HepG2 (cell line): ENCODE data around the gene CRLF2.

Experiments used
- AFF4 ChIP-seq: sonication (generic); formaldehyde crosslinking; IDR thresholded peaks from 2 replicates; pipeline ENCODE4 v1.4.0; 2020; ENCODE audit warnings: missing genetic modification reagents
- AHDC1 ChIP-seq: sonication (generic); formaldehyde crosslinking; IDR thresholded peaks from 2 replicates; pipeline ENCODE4 v1.5.1; 2020; ENCODE audit warnings: mild to moderate bottlenecking, missing genetic modification reagents, borderline replicate concordance
- CHD4 ChIP-seq: fragments of 200-600 bp; sonication (generic); IDR thresholded peaks from 2 replicates; pipeline ENCODE4 v1.7.0; 2017; ENCODE audit warnings: mild to moderate bottlenecking, low read length, borderline replicate concordance
- CTCF ChIP-seq: sonication (generic); formaldehyde crosslinking; IDR thresholded peaks from 2 replicates; pipeline ENCODE4 v1.5.0; 2020; ENCODE audit warnings: mild to moderate bottlenecking, missing genetic modification reagents, moderate library complexity
- GATA4 ChIP-seq: sonication (generic); IDR thresholded peaks from 2 replicates; pipeline ENCODE4 v1.6.1; 2016; ENCODE audit warnings: antibody characterized with exemption, low read depth, borderline replicate concordance
- NFYB ChIP-seq: sonication (generic); formaldehyde crosslinking; IDR thresholded peaks from 2 replicates; pipeline ENCODE4 v1.4.0; 2020; ENCODE audit warnings: missing genetic modification reagents
- PATZ1 ChIP-seq: sonication (generic); formaldehyde crosslinking; IDR thresholded peaks from 2 replicates; pipeline ENCODE4 v1.4.0; 2020; ENCODE audit warnings: missing genetic modification reagents
- PBX2 ChIP-seq: IDR thresholded peaks from 2 replicates; pipeline ENCODE4 v1.6.1; 2016; ENCODE audit warnings: control low read depth
- POGK ChIP-seq: sonication (generic); formaldehyde crosslinking; conservative IDR thresholded peaks from 2 replicates; pipeline ENCODE4 v1.8.0; 2022; ENCODE audit warnings: mild to moderate bottlenecking, moderate library complexity, missing genetic modification reagents
- POLR2A ChIP-seq, 2 experiments: IDR thresholded peaks; 2 replicates each; pipeline ENCODE4 v1.6.1; 2011; ENCODE audit warnings: low read depth in 2 of 2, low read length in 2 of 2, mild to moderate bottlenecking in 1 of 2, moderate library complexity in 1 of 2; ENCODE audit not compliant: insufficient read depth in 1 of 2
- RAD21 ChIP-seq: fragments of 450-650 bp; formaldehyde crosslinking; IDR thresholded peaks from 2 replicates; pipeline ENCODE4 v1.5.0; 2020; ENCODE audit warnings: mild to moderate bottlenecking
- SP2 ChIP-seq: sonication (generic); formaldehyde crosslinking; IDR thresholded peaks from 2 replicates; pipeline ENCODE4 v1.5.1; 2020; ENCODE audit warnings: mild to moderate bottlenecking, missing genetic modification reagents
- ZNF205 ChIP-seq: IDR thresholded peaks from 2 replicates; pipeline ENCODE4 v1.6.1; 2018; ENCODE audit warnings: missing biosample characterization, missing genetic modification reagents

GRCh38 chrX:1210844-1211243, 1.6 kb downstream of the CRLF2 start:
- TF ChIP-seq NFYB (CRISPR knock-in tag) (no peak), GATA4 (no peak), CHD4 (no peak), AFF4 (CRISPR knock-in tag) (no peak), RAD21 (no peak), ZNF205 (CRISPR knock-in tag) (no peak), AHDC1 (CRISPR knock-in tag) (no peak), POLR2A (IDR thresholded peaks at IDR 0.05; ENCODE audit: insufficient read depth in 1 of 2, low read depth in 2 of 2, low read length in 2 of 2) (no peak), CTCF (CRISPR knock-in tag) (no peak), PBX2 (CRISPR knock-in tag) (no peak), SP2 (no peak), PATZ1 (CRISPR knock-in tag) (no peak), POGK (CRISPR knock-in tag) (no peak)
